ENCODE data around the gene KIAA1328. TPM values are rescaled to one million over a fixed set of nuclear protein-coding genes. Genes with fewer than 3 reads are reported as not detected.

The KIAA1328 gene
- total RNA-seq, 1 donor: 6.0 TPM

DNA sequence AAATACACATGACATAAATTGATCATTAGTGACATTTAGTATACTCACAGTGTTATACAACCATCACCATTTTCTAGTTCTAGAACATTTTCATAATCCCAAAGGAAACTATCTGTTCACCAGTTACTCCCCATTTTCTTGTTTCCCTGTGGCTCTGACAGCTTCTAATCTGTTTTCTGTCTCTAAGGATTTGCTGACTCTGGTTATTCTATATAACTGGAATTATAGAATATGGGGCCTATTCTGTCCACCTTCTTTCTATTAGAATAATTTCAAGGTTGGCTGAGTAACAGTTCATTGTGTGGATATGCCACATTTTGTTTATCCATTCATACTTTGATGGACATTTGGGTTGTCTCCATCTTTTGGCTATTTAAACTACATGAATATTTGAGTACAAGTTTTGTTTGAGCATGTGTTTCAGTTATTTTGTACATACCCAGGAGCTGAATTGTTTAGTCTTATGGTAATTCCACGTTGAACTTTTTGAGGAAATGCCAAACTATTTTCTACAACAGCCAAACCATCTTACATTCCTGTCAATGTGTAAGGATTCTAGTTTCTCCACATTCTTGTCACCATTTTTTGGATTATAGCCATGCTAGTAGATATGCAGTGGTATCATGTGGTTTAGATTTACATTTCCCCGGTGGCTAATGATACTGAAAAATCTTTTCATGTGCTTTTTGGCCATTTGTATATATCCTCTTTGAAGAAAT lies 20.5 kb downstream of the KIAA1328 start:
- DNase-seq (ENCODE audit: low read depth): peak; percentile 18
- TF ChIP-seq, protein P1, sequence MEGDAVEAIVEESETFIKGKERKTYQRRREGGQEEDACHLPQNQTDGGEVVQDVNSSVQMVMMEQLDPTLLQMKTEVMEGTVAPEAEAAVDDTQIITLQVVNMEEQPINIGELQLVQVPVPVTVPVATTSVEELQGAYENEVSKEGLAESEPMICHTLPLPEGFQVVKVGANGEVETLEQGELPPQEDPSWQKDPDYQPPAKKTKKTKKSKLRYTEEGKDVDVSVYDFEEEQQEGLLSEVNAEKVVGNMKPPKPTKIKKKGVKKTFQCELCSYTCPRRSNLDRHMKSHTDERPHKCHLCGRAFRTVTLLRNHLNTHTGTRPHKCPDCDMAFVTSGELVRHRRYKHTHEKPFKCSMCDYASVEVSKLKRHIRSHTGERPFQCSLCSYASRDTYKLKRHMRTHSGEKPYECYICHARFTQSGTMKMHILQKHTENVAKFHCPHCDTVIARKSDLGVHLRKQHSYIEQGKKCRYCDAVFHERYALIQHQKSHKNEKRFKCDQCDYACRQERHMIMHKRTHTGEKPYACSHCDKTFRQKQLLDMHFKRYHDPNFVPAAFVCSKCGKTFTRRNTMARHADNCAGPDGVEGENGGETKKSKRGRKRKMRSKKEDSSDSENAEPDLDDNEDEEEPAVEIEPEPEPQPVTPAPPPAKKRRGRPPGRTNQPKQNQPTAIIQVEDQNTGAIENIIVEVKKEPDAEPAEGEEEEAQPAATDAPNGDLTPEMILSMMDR (IDR thresholded peaks at IDR 0.05; ENCODE audit: insufficient read depth, low read depth, low read length): no peak

DNA sequence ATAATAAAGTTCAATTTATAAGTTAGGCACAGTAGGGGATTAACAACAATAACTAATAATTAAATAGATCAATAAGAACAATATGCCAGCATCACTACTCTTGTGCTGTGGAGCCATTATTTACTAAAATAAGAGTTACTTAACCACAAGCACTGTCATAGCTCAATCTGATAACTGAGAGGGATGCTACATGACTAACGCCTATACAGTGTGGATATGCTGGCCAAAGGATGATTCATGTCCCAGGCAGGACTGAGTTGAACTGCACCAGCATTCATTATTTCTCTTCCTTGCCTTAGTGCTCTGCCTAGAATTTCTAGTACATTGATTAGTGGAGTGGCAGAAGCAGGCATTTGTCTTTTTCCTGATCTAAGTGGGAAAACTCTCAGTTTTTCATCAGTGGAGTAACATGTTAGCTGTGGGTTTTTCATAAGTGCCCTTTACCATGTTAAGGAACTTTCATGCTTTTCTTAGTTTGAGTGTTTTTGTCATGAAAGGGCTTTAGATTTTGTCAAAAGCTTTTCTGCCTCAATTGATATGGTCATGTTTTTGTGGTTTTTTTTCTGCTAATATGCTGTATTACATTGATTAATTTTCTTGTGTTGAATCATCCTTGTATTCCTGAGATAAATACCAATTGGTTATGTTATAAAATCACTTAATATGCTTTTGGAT lies 21.7 kb downstream of the KIAA1328 start:
- DNase-seq (ENCODE audit: low read depth): peak; percentile 87
- no peak overlapping the region for H3K4me3 ChIP-seq (ENCODE audit: low read depth, low read length)
- TF ChIP-seq, protein P1 (IDR thresholded peaks at IDR 0.05; ENCODE audit: insufficient read depth, low read depth, low read length): no peak

More for the DNA sequence above, 20.5 kb downstream of the KIAA1328 start:
- no peak overlapping the region for H3K4me3 ChIP-seq (ENCODE audit: low read depth, low read length)

DNA sequence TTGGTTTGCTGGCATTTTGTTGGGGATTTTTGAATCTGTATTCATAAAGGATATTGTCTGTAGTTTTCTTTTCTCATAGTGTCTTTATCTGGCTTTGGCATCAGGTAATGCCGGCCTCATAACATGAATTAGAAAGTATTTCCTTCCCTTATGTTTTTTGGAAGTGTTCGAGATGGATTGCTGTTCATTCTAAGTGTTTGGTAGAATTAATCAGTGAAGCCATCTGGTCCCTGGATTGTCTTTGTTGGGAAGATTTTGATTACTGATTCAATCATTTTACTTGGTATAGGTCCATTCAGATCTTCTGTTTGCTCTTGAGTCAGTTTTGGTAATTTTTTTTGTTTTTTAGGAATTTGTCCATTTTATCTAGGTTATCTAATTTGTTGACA lies 22.3 kb downstream of the KIAA1328 start:
- TF ChIP-seq, protein P1 (IDR thresholded peaks at IDR 0.05; ENCODE audit: insufficient read depth, low read depth, low read length): no peak
- H3K4me3 ChIP-seq (ENCODE audit: low read depth, low read length): no peak overlapping the region
- DNase-seq (ENCODE audit: low read depth): no peak

DNA sequence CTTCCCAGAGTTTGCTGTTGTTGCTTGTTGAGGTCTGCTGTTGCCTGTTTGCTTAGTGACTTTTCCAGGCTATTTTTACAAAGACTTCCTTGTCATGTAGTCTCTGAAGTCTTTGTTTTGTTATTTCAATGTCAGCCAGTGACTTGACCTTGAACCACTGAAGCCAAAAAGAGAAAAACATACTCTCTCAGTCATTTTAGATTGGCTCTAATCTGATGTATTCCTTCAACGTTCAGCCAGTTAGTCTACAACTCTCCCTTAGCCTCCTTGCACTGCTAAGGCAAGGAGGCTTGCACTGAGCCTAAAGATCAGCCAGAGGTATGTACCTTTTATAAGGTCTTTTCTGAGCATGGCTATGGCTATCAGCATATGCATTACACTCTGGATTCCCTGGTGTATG lies 27.9 kb downstream of the KIAA1328 start:
- TF ChIP-seq, protein P1 (IDR thresholded peaks at IDR 0.05; ENCODE audit: insufficient read depth, low read depth, low read length): no peak
- DNase-seq (ENCODE audit: low read depth): no peak
- H3K4me3 ChIP-seq (ENCODE audit: low read depth, low read length): no peak overlapping the region

DNA sequence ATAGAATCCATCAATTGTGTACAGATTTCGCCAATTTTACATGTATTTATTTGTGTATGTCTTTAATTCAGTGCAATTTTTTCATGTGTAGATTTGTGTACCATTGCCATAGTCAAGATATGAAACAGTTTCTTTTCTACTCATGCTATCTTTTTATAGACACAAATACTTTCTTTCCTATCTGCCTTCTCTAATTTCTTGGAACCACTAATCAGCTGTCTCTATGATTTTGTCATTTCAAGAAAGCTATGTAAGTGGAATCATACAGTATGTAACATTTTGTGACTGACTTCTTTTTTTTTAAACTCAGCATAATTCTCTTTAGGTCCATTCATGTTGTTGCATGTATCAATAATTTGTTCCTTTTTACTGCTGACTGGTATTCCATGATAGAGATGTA lies 33.3 kb downstream of the KIAA1328 start:
- TF ChIP-seq, protein P1 (IDR thresholded peaks at IDR 0.05; ENCODE audit: insufficient read depth, low read depth, low read length): no peak
- H3K4me3 ChIP-seq (ENCODE audit: low read depth, low read length): no peak overlapping the region
- no peak for DNase-seq (ENCODE audit: low read depth)

DNA sequence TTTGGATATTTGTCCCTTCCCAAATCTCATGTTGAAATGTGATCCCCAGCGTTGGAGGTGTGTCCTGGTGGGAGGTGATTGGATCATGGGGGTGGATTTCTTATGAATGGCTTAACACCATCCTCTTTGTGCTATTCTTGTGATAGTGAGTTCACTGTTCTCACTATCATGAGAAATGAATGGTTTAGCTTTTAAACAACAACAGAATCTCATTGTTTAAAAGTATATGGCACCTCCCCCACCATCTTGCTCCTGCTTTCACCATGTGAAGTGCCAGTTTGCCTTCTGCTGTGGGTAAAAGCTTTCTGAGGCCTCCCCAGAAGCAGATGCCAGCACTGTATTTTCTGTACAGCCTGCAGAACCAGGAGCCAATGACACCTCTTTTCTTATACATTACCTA lies 38.1 kb downstream of the KIAA1328 start:
- no peak overlapping the region for H3K4me3 ChIP-seq (ENCODE audit: low read depth, low read length)
- TF ChIP-seq, protein P1 (IDR thresholded peaks at IDR 0.05; ENCODE audit: insufficient read depth, low read depth, low read length): no peak
- no peak for DNase-seq (ENCODE audit: low read depth)
